PC-9 (cell line): ENCODE data around the gene RASIP1. TPM values are rescaled to one million over a fixed set of nuclear protein-coding genes. Genes with fewer than 3 reads are reported as not detected.
"Not testable (repeated sequence)": the region's sequence is repeated elsewhere in the genome, so short reads cannot be mapped to it uniquely, and the experiment has no call there.

Experiments
- BruUV-seq: library from RNA; stranded (reverse); fragments of 400-500 nt; replicated peaks from 2 replicates; lab custom pipeline; 2021; lab: Mats Ljungman, UMichigan
- CTCF ChIA-PET: fragments of 300-600 bp; sonication (Branson Sonifier 250); formaldehyde crosslinking; loops from one replicate; lab custom pipeline; 2022; ENCODE audit warnings: antibody characterized with exemption; lab: Charles Lee
- POLR2A ChIA-PET: fragments of 300-600 bp; sonication (Branson Sonifier 250); formaldehyde crosslinking; loops from one replicate; lab custom pipeline; 2022; ENCODE audit warnings: antibody characterized with exemption; ENCODE audit not compliant: unreplicated experiment; lab: Charles Lee
- DNase-seq, 2 experiments: peaks; one replicate each; pipeline versions ENCODE4 v3.0.0 to v3.0.0-alpha.2; 2015 to 2022; ENCODE audit warnings: mixed read lengths in 1 of 2
- H2AFZ ChIP-seq: fragments of 200-600 bp; sonication (generic); 2 replicates; pipeline ENCODE4 v1.8.1; 2017; ENCODE audit warnings: antibody characterized with exemption
- H3F3A ChIP-seq: fragments of 200-600 bp; sonication (generic); 2 replicates; pipeline ENCODE4 v1.8.1; 2017; ENCODE audit warnings: antibody characterized with exemption, mild to moderate bottlenecking, low read depth; ENCODE audit not compliant: insufficient read depth
- H3K27ac ChIP-seq: fragments of 200-600 bp; sonication (generic); 2 replicates; pipeline ENCODE4 v1.6.1; 2016; ENCODE audit warnings: mixed run types
- H3K27me3 ChIP-seq: fragments of 200-600 bp; sonication (generic); 2 replicates; pipeline ENCODE4 v1.6.1; 2016; ENCODE audit warnings: low read depth, mixed run types; ENCODE audit not compliant: insufficient read depth
- H3K36me3 ChIP-seq: fragments of 200-600 bp; sonication (generic); 2 replicates; pipeline ENCODE4 v1.6.1; 2016; ENCODE audit warnings: low read depth, mixed run types
- H3K4me1 ChIP-seq: fragments of 200-600 bp; sonication (generic); replicated peaks from 2 replicates; pipeline ENCODE4 v1.6.1; 2016; ENCODE audit warnings: mixed run types; ENCODE audit not compliant: insufficient read depth
- H3K4me2 ChIP-seq: fragments of 200-600 bp; sonication (generic); 2 replicates; pipeline ENCODE4 v1.6.1; 2017; ENCODE audit warnings: mixed run types
- H3K4me3 ChIP-seq: fragments of 200-600 bp; sonication (generic); 2 replicates; pipeline ENCODE4 v1.6.1; 2016; ENCODE audit warnings: mixed run types
- H3K79me2 ChIP-seq: fragments of 200-600 bp; sonication (generic); 2 replicates; pipeline ENCODE4 v1.6.1; 2017; ENCODE audit warnings: low read depth, mixed run types
- H3K9me2 ChIP-seq: fragments of 200-600 bp; sonication (generic); 2 replicates; pipeline ENCODE4 v1.8.1; 2017; ENCODE audit warnings: mild to moderate bottlenecking; ENCODE audit not compliant: insufficient read depth
- H3K9me3 ChIP-seq: fragments of 200-600 bp; sonication (generic); 2 replicates; pipeline ENCODE4 v1.8.1; 2016; ENCODE audit warnings: low read depth; ENCODE audit not compliant: insufficient read depth
- H4K20me1 ChIP-seq: fragments of 200-600 bp; sonication (generic); 2 replicates; pipeline ENCODE4 v1.8.1; 2017; ENCODE audit not compliant: insufficient read depth
- EZH2 ChIP-seq: fragments of 200-600 bp; sonication (generic); IDR thresholded peaks from 2 replicates; pipeline ENCODE4 v1.8.0; 2017; ENCODE audit warnings: antibody characterized with exemption, low read depth
- intact Hi-C: fragments of 100-400 bp; cut with micrococcal nuclease; formaldehyde crosslinking; loops from one replicate; pipeline ENCODE4 v1.10.0; 2022; ENCODE audit not compliant: unreplicated experiment
- total RNA-seq: library from RNA; stranded (reverse); gene quantifications from 2 replicates; pipeline ENCODE4 v1.2.3, GENCODE V29; 2021
- TF ChIP-seq, protein P1 (sequence below): fragments of 200-600 bp; sonication (generic); conservative IDR thresholded peaks from 2 replicates; pipeline ENCODE4 v1.6.1; 2017; ENCODE audit warnings: mixed run types, antibody characterized with exemption, mild to moderate bottlenecking, moderate library complexity

The RASIP1 gene
- total RNA-seq, 1 experiment from 2014 or later: 1.4 TPM

- DNase-seq: peak in 1 of 2 experiments; percentile 65
- Histone ChIP-seq H3K27me3 (no peaks in the 10 kb centered on the region), H3K4me1 (peaks cover 24% of the 10 kb centered on the region), H3K4me2 (peak within 1 kb of the TSS; percentile 83), H4K20me1 (no peaks in the 10 kb centered on the region), H3K79me2 (no peaks in the 10 kb centered on the region), H2AFZ (peak within 1 kb of the TSS; percentile 63; the same call in 1 of the 2 replicates), H3K4me3 (peak within 1 kb of the TSS; percentile 47), H3K9me2 (no peaks in the 10 kb centered on the region), H3K36me3 (no peaks in the 10 kb centered on the region), H3K27ac (peak within 1 kb of the TSS; percentile 56), H3F3A (peaks cover 24% of the 10 kb centered on the region), H3K9me3 (no peaks in the 10 kb centered on the region)
- intact Hi-C loops: loop anchor here (2.0 kb wide), 1 partner anchor 19 kb away; no protein-coding TSS in a partner anchor
- CTCF ChIA-PET: interaction anchor here (0.6 to 1.2 kb wide), 3 partner anchors 20 to 43 kb away, joined by 3 to 4 read pairs (median 3); no protein-coding TSS in a partner anchor
- POLR2A ChIA-PET: interaction anchor here (0.6 to 0.8 kb wide), 6 partner anchors 9 to 425 kb away, joined by 5 to 11 read pairs (median 7); no protein-coding TSS in a partner anchor
- TF ChIP-seq EZH2: no peak
- TF ChIP-seq, protein P1, sequence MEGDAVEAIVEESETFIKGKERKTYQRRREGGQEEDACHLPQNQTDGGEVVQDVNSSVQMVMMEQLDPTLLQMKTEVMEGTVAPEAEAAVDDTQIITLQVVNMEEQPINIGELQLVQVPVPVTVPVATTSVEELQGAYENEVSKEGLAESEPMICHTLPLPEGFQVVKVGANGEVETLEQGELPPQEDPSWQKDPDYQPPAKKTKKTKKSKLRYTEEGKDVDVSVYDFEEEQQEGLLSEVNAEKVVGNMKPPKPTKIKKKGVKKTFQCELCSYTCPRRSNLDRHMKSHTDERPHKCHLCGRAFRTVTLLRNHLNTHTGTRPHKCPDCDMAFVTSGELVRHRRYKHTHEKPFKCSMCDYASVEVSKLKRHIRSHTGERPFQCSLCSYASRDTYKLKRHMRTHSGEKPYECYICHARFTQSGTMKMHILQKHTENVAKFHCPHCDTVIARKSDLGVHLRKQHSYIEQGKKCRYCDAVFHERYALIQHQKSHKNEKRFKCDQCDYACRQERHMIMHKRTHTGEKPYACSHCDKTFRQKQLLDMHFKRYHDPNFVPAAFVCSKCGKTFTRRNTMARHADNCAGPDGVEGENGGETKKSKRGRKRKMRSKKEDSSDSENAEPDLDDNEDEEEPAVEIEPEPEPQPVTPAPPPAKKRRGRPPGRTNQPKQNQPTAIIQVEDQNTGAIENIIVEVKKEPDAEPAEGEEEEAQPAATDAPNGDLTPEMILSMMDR: no peak
- TSS peak; percentile 59 for BruUV-seq
Observed at GRCh38 chr19:48695743-48696352, 44.6 kb downstream of the RASIP1 start, which contains the start of gene FUT2. Gene FUT2 (plus strand): TSS chr19:48695971. CDS start chr19:48702957, 6,986 bp downstream.

DNA sequence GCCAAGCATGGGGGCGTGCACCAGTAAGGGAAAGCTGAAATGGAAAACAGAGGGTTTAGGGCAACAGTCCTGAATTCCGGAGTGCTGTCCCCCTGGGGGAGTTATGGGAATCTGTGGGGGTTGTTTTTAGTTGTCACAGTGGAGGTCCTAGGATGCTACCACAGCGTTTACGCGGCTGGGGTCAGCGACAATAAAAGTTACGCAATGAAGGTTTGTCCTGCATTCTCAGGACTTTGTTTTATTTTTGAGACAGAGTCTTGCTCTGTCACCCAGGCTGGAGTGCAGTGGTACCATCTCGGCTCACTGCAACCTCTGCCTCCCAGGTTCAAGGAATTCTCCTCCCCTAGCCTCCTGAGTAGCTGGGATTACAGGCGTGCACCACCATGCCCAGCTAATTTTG lies 46.8 kb downstream of the RASIP1 start:
- H2AFZ ChIP-seq, H3K36me3 ChIP-seq, POLR2A ChIA-PET, H3K4me2 ChIP-seq, H3K9me3 ChIP-seq, H4K20me1 ChIP-seq, H3K27me3 ChIP-seq, intact Hi-C loops, H3K4me3 ChIP-seq, H3K27ac ChIP-seq, H3K79me2 ChIP-seq, BruUV-seq, DNase-seq, H3K9me2 ChIP-seq: not testable (repeated sequence)
- CTCF ChIA-PET: interaction anchor here (1.7 kb wide), 1 partner anchor 18 kb away, joined by 4 read pairs; no protein-coding TSS in a partner anchor
- peaks cover 24% of the 10 kb centered on the region for H3K4me1 ChIP-seq
- peaks cover 15% of the 10 kb centered on the region for H3F3A ChIP-seq

DNA sequence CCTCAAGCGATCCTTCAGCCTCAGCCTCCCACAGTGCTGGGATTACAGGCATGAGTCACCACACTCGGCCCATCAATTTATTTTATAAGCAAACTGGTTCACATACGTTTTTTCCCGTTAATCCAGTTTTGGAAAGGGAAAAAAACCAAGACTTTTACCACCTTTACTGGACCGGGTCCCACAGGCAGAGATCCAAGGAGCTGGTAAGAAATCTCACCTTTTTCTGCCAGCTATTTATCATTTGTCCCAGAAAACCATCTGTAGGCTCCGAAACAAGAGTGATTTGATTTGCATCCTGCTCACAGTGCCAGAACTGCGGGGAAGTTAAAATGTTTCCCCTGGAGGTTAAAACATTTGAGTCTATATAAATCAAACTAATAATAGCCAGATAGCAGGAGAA lies 51.0 kb downstream of the RASIP1 start:
- Histone ChIP-seq H3K9me3 (no peaks in the 10 kb centered on the region), H3F3A (peaks cover 18% of the 10 kb centered on the region), H3K79me2 (no peaks in the 10 kb centered on the region), H3K27me3 (no peaks in the 10 kb centered on the region), H4K20me1 (no peaks in the 10 kb centered on the region), H2AFZ (no peak overlapping the region), H3K9me2 (no peaks in the 10 kb centered on the region), H3K36me3 (no peaks in the 10 kb centered on the region), H3K4me2 (no peak overlapping the region), H3K4me1 (peaks cover 22% of the 10 kb centered on the region), H3K4me3 (no peak overlapping the region), H3K27ac (no peak overlapping the region)
- no peak for TF ChIP-seq EZH2
- TF ChIP-seq, protein P1: no peak
- no peak for DNase-seq
- POLR2A ChIA-PET: no interaction called here
- CTCF ChIA-PET: no interaction called here
- intact Hi-C loops: no loop called here
- no TSS peak for BruUV-seq
